GM12865 (cell line): ENCODE data around the gene INPP4B.

Source experiments
- DNase-seq: peaks from one replicate; pipeline ENCODE4 v3.0.0; 2010; ENCODE audit warnings: low read depth
- H3K4me3 ChIP-seq: 2 replicates; pipeline ENCODE4 v1.5.1; 2011; ENCODE audit warnings: mild to moderate bottlenecking, low read depth, low read length, control low read depth
- CTCF ChIP-seq: IDR thresholded peaks from 2 replicates; pipeline ENCODE4 v1.5.1; 2011; ENCODE audit warnings: low read length, control low read depth, low read depth, inconsistent platforms; ENCODE audit not compliant: insufficient read depth; ENCODE audit errors: missing control alignments

Gene INPP4B

GRCh38 chr4:142447009-142447408 is 399.1 kb downstream of the INPP4B start:
- no peak for TF ChIP-seq CTCF
- no peak overlapping the region for H3K4me3 ChIP-seq
- DNase-seq, result no peak

- H3K4me3 ChIP-seq, result no peak overlapping the region
- no peak for DNase-seq
- TF ChIP-seq CTCF, result no peak
Measured at GRCh38 chr4:142443469-142443868, 402.6 kb downstream of the INPP4B start.

DNA sequence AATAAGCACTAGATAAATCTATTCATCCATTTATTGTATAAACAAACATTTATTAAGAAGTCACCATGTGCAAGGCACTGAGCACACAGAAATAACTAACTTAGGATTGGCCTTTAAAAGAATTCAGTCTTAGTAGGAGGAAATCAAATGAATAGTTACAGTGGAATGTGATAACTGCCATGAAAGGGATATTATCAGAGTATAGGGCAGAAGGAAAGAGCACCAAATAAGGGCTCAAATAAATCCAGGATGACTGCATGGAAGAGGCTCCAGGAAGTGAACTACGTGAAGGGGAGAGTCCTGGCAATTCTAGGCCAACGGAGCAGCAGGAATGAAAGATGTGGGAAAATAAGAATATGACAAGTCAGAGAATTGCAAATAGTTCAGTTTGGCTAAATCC is 406.0 kb downstream of the INPP4B start:
- TF ChIP-seq CTCF, result no peak
- no peak overlapping the region for H3K4me3 ChIP-seq
- no peak for DNase-seq

- H3K4me3 ChIP-seq, result no peak overlapping the region
- DNase-seq, result no peak
Measured at GRCh38 chr4:142435599-142436235, 410.4 kb downstream of the INPP4B start.

DNA sequence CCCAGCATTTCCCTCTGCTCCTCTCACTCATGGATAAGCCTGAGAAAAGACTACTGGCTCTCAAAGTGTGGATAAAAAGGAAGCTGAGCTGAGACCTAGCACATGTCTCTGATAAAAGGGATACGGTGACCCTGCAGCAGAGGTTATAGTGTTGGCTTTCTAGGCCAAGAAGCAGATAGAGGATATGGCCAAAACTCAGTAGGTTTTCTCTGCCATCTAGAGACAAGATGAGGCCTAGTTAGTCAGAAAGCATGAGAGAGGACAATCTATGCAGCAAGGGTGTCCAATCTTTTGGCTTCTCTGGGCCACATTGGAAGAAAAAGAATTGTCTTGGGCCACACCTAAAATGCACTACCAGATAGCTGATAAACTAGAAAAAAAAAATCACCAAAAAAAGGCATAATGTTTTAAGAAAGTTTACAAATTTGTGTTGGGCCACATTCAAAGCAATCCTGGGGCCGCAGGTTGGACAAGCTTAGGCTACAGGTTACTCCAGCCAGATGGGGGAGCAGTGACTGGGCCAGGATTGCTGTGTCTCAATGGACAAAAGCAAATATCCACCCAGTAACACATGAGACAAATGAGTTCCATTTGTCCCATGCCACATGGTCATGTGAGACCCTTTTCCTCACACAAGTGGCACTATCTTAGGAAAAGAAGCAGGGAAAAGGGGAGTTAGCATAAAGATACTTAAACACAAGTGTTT is 411.4 kb downstream of the INPP4B start:
- DNase-seq, result no peak
- no peak for TF ChIP-seq CTCF
- H3K4me3 ChIP-seq, result no peak overlapping the region

More at GRCh38 chr4:142435599-142436235, 410.4 kb downstream of the INPP4B start:
- no peak for TF ChIP-seq CTCF

- no peak overlapping the region for H3K4me3 ChIP-seq
- no peak for TF ChIP-seq CTCF
Measured at GRCh38 chr4:142428715-142429114, 417.4 kb downstream of the INPP4B start.

More at GRCh38 chr4:142428715-142429114, 417.4 kb downstream of the INPP4B start:
- DNase-seq, result no peak
